Measurements from ENCODE around the gene INPP5A.
"Not testable (repeated sequence)": the region's sequence is repeated elsewhere in the genome, so short reads cannot be mapped to it uniquely, and the experiment has no call there.

Gene INPP5A

DNA sequence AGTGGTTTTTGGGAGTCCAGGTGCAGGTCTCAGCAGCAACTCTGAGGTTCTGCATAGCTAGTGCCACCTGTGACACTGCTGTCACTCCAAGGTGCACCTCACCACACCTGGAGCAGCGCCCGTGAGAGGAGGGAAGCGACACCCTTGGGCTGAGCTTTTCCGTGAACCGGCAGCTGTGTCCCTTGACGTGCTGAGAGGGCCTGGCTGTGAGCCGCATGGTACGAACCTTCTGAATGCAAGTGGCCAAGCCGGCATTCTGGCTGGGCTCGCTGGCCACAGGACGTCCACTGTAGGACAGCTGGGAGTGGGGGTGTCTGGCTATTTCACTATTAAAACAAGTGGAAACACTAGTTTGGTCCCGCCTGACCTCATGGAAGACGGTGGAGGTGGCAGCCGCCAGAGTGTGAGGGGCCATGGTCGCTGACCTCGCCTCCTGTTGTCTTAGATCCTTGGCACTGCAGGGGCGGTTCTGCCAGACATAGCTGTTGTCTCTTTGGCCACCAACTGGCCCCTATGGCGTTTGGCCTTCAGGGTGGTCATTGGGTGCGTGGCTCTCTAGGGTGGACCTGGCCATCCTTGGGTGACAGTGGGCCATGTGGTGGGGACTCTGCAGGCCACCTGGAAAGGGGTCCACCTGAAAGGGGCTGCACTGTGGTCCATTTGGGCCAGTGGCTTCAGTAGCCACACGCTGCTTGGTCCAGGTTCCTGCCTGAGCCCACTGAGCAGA, 12.9 kb downstream of the INPP5A start:
- DNase-seq = no peak

DNA sequence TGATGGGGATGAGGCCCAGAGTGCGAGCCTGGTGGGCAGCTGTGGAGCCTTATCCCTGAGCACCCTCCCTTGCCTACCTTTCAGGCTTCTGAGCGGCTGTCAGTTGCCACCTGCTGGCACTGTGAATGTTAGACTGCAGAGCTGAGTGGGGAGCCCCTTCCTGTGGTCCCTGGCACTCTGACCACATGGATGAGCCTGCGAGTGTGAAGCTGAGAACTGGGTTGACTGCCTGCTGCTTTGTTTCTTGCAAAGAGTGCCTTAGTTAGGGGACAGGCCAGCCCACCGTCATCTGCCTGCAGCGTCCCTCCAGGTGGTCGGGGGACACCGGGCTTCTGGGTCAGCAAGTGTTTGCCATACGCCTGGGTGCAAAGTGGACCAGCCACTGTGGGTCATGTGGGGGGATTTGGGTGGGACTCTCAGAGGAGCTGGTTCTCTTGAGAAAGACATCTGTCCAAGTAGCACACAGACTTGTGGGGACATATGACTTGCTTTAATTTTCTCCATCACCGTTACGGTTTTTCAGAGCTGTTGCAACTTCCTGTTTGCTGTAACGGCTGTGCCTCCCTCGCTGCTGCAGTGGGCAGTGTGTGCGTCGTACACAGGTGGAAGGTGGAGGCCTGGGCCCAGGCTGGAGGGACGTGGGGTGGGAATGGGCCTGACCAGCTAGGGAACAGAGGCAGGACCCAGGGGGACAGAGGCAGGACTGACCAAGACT, 13.7 kb downstream of the INPP5A start:
- DNase-seq = no peak

- no peak for DNase-seq
Measured at GRCh38 chr10:132551808-132552130, 14.2 kb downstream of the INPP5A start.

- not testable (repeated sequence) for DNase-seq
Measured at GRCh38 chr10:132552635-132553034, 15.0 kb downstream of the INPP5A start.

- DNase-seq = not testable (repeated sequence)
Measured at GRCh38 chr10:132553568-132553967, 16.0 kb downstream of the INPP5A start.

DNA sequence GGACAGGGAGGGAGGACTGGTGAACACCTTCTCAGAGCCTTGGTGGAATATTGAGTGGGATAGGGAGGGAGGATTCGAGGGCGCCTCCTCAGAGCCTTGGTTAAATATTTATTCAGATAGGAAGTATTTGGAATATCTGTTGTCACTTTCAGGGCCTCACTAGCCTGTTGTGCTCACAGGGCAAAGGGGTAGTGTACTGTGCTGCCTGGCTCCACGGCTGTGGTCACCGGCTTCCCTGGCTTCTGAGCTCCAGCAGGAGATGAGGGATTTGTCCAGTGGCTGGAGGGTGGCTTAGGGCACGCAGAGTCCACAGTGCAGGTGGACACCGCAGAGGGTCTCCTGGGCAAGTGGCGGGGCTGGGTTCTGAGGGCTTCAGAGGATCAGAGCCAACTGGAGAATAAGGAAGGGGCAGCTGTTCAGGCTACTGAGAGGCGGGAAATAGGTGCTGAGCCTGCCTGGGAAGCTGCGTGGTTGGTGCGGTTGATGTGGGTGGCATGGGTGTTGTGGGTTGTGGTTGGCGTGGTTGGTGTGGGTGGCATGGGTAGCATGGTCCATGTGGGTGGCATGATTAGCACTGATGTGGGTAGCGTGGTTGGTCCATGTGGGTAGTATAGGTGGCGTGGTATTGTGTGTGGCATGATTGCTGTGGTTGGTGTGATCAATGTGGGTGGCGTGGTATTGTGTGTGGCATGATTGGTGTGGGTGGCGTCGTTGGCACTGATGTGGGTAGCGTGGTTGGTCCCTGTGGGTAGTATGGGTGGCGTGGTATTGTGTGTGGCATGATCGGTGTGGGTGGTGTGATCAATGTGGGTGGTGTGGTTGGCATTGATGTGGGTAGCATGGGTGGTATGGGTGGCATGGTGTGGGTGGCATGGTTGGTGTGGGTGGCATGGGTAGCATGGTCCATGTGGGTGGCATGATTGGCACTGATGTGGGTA, 16.7 kb downstream of the INPP5A start:
- DNase-seq = no peak

DNA sequence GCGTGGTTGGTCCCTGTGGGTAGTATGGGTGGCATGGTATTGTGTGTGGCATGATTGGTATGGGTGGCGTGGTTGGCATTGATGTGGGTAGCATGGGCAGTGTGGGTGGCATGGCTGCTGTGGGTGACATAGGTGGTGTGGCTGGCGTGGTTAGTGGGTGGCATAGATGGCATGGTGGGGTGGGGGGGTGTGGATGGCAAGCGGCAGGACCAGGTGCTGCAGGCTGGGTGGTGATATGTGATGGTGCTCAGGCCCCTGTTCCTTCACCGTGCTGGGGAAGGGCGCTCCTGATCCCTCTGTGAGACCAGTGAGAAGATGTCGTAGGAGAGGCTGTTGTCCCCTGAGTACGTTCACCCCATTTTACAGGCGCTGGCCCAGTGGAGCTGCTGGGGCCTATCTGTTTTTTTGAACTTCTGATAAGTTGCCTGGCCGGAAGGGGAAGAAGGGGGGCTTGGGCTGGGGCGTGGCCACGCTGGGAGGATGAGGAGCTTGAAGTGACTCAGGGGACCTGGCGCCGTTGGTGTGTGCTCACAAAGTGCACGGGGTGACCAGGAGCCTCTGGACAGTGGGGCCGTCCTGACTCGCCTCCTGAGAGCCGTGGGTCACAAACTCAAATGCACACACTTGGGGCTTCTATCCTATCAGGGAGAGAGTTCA, 17.5 kb downstream of the INPP5A start:
- DNase-seq = no peak

- no peak for DNase-seq
Measured at GRCh38 chr10:132555648-132556575, 18.3 kb downstream of the INPP5A start.

- DNase-seq = no peak
Measured at GRCh38 chr10:132556994-132557441, 19.4 kb downstream of the INPP5A start.

DNA sequence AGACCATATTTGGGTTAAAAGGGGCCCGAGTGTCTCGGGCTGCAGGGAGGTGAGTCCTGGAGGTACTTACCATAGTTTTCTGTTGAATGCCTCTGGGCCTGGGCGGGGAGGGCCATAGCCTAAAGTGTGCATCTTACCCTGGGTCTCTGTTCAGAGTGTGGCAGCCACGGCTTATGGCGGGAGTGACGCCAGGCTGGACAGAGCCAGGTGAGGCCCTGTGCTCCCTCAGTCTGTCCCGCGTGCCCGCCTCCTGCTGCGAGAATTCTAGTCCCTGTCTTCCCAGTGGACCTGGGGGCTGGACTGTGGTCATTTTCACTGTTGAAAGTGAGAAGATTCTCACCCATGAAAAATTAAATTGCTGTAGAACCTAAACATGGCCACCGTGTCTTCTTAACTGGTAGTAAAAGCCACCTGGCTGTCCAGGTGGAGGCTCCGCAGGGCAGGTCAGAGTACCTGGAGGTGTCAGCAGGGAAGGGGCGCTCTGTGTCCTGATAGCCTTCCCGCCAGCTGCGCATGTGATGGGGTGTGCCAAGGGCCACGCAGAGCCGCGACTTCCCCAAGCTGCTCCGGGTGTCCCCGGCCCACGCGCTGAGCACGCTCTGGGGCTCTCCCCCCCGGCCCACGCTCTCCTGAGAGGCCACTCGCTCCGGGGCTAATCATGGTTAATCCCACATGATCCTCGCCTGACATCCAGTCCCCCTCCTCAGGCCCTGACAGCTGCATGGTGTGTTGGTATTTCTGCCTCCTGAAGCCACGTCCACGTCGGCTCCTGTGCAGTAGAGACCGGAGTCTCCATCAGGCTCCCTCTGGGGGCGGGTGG, 20.3 kb downstream of the INPP5A start:
- no peak for DNase-seq

DNA sequence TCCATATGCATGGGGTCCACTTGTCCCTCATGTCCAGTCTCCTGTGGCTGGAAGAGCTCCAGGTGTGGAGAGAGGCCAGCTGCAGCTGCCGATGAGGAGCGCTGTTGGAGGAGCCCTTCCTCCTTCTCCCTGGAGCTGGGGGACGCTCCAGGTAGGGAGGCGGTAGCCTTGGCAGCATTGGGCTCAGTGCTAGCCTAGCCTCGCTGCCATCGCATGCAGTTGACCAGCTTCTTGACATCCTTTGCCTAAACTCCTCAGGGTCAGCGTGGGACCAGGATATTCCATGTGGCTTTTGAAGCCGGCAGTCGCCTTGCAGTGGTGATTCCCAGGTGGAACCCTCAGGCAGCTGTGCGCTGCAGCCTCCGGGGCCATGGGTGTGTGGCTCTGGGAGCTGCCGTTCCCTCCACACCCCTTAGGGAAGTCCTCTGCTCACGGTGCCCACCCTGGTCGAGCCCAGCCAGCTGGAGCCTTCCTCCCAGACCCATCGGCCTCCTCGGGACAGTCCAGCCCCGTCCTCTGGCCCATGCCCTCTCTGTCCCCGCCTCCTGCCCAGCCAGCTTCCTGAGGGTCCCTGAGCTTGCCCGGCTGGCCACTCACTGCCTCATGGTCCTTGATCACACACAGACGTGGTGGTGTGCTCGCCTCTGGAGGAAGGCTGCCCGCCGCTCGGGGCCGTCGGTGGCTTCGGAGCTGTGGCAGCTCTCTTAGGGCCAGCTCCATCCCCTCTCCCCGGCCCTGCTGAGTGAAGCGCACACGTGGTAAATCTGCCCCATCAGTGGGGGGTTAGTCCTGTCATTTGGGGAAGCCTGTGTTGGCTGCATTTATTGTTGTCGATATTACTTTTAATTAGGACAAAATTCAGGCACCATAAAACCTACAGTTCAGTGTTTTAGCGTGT, 21.2 kb downstream of the INPP5A start:
- DNase-seq = no peak

DNA sequence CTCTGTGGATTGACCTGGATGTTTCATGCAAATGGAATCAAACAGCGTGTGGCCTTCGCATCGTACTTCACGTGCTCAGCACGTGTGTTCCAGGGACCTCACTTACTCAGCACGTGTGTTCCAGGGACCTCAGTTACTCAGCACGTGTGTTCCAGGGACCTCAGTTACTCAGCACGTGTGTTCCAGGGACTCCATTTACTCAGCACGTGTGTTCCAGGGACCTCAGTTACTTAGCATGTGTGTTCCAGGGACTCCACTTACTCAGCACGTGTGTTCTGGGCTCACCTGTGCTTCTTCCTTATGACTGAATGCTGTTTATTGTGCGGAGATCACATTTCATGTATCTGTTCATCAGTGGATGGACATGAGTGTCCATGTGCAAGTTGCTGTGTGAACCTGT, 22.0 kb downstream of the INPP5A start:
- no peak for DNase-seq

- no peak for DNase-seq
Measured at GRCh38 chr10:132560241-132560731, 22.7 kb downstream of the INPP5A start.

DNA sequence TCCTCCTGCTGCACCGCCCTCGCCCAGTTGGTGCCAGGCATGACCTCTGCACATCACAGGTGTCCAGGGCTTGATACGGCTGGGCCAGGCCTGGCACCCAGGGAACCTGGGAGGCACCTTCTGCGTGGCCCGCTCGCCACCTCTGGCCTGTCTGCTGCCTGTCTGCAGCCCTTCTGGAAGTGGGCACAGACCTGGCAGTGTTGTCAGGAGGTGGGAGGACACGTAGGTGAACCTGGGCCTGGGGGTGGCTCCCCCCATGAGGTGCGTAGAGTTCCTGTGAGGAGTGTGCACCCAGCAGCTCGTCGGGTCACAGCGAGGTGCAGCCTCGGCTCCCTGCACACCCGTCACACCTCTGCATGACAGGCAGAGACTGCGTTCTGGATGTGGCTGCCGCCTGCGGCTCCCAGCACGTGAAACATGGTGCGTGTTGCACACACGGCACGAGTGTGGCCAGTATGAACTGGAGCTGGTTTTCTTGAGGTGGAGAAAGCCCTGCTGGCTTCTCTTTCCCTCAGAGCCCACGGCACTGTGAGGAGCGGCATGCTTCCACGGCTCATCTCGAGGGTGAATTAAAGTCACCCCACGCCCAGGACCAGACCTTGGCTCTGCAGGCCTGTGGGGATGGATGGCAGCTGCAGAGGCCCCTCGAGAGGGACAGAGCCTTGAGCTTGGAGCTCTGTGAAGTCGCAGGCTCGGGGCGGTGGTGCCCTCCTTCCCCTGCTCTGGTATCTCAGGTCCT, 24.8 kb downstream of the INPP5A start:
- DNase-seq = no peak

GRCh38 chr10:132562916-132563456, 25.4 kb downstream of the INPP5A start:
- DNase-seq = no peak

DNA sequence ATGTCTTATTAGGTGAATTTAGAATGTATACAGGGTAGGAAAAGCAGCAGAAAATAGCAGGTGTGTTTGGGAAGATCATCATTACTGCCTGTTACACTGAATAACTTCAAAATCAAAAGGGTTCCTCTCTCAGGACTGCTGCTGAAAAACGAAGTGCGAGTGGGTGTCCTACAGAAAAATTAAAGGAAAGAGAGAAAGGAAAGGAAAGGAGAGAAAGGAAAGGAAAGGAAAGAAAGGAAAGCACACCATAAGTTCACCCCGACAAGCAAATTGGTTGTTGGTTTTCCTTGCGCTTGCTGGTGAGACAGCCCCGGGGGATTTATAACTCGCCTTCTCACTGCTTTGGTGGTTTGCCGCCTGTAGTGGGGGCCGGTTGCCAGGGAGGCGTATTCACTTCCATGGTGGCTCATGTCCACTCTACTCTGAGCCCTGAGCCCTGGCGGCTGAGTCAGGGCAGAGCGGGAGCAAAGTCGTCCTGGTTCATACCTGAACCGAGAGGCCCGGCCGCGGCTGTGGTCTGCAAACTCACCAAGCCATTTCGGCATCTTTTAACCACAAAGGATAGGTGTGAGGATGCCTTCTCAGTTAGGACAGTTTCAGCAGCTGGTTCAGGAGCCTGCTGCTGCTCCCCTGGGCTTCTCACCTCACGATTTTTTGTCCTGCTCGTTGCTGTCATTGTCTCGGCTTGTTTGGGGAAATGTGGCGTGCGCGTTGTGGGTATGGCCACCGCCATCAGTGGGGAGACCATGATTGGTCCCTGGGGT, 26.1 kb downstream of the INPP5A start:
- no peak for DNase-seq

DNA sequence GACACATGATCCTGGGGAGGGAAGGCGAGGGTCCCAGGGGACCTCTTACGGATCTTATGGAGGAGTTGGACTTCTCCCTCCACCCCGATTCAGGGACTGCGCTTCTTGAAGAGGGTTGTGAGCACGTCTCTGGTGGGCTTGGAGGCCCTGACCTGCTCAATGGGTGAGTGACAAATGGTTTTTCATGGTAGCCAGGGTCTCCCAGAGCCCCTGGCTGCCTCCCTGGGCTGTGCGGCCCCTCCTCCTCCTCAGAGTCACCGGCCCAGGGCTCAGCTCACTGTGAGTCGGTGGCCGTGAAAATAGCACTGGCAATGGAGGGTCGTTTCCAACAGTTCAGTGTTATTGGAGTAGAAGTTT, 26.6 kb downstream of the INPP5A start:
- DNase-seq = no peak

GRCh38 chr10:132564690-132565089, 27.1 kb downstream of the INPP5A start:
- no peak for DNase-seq

Data from NCI-H187 treated with DMSO at 0.1 percent for 48 hours (cell line).